ENCODE results near the gene RUNX1.

RUNX1 gene

GRCh38 chr21:34833465-34833864, 215.6 kb downstream of the RUNX1 start:
- H3K4me3 ChIP-seq (ENCODE audit: low read depth, low read length), result no peak overlapping the region
- no peak for DNase-seq (ENCODE audit: low read depth)
- no peak for TF ChIP-seq POLR2A (IDR thresholded peaks at IDR 0.05; ENCODE audit: extremely low read depth, insufficient read length)

DNA sequence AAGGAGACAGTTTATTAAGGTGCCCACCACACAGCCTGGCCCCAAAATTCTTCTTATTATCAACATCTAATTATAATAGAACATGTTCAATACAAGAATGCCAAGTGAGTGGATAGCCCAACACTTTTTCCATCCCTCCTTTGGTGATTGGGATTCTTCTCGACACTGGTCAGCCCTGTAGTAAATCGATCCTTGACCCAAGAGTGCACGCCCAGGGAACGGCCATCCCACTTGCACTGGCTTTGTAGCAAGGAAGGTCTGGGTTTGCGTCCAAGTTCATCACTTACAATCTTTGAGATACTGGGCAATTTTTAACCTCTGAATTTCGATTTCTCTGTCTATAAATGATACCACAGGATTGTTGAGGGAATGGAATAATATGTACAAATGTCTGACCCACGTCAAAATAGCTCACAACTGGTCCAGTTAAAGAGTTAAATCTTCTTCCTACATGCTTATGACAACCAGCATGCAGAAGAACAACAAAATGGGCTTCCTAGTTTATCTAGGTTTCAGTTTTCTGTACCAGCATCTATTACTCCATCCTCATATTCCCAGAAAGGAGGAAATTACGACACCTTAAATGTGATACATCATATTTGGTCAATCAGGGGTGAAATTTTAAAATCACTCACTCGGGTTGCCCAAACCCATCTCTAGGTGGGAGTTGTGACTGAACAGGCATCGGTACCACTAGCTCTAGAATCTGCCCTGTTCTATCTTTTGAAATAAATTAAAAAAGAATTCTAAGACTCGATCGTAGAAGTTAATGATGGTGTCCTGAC, 218.5 kb downstream of the RUNX1 start:
- TF ChIP-seq CTCF (IDR thresholded peaks at IDR 0.05; ENCODE audit: low read depth, low read length) (no peak), POLR2A (IDR thresholded peaks at IDR 0.05; ENCODE audit: extremely low read depth, insufficient read length) (no peak), MYC (IDR thresholded peaks at IDR 0.05; ENCODE audit: low read depth, low read length) (no peak), MAX (IDR thresholded peaks at IDR 0.05; ENCODE audit: low read depth, low read length) (no peak)
- no peak overlapping the region for H3K4me3 ChIP-seq (ENCODE audit: low read depth, low read length)
- no peak for DNase-seq (ENCODE audit: low read depth)

- H3K4me3 ChIP-seq (ENCODE audit: low read depth, low read length), result no peak overlapping the region
Observed at GRCh38 chr21:34827445-34828235, 221.5 kb downstream of the RUNX1 start.

GRCh38 chr21:34826836-34827235, 222.3 kb downstream of the RUNX1 start:
- TF ChIP-seq POLR2A (IDR thresholded peaks at IDR 0.05; ENCODE audit: extremely low read depth, insufficient read length) (no peak), CTCF (IDR thresholded peaks at IDR 0.05; ENCODE audit: low read depth, low read length) (no peak), MYC (IDR thresholded peaks at IDR 0.05; ENCODE audit: low read depth, low read length) (no peak), MAX (IDR thresholded peaks at IDR 0.05; ENCODE audit: low read depth, low read length) (no peak)

More at GRCh38 chr21:34827445-34828235, 221.5 kb downstream of the RUNX1 start:
- no peak for DNase-seq (ENCODE audit: low read depth)
- TF ChIP-seq MYC (IDR thresholded peaks at IDR 0.05; ENCODE audit: low read depth, low read length) (no peak), CTCF (IDR thresholded peaks at IDR 0.05; ENCODE audit: low read depth, low read length) (no peak), POLR2A (IDR thresholded peaks at IDR 0.05; ENCODE audit: extremely low read depth, insufficient read length) (no peak), MAX (IDR thresholded peaks at IDR 0.05; ENCODE audit: low read depth, low read length) (no peak)

DNA sequence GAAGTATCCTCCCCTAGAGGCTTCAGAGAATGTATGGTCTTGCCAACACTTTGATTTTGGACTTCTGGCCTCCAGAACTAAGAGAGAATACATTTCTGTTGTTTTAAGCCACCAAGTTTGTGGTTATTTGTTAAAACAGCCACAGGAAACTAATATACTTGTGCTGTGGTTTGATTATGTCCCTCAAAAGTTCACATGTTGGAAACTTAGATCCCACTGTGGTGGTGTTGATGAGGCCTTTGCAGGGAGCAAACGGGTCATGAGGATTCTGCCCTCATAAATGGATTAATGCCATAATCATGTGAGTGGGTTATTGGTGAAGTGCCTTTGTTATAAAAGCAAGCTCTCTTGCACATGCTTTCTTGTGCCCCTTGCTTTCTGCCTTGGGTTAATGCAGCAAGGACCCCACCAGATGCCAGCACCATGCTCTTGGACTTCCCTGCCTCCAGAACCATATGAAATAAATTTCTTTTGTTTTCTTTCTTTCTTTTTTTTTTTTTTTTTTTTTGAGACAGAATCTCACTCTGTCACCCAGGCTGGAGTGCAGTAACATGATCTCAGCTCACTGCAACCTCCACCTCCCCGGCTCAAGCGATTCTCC, 223.1 kb downstream of the RUNX1 start:
- H3K4me3 ChIP-seq (ENCODE audit: low read depth, low read length), result no peak overlapping the region
- DNase-seq (ENCODE audit: low read depth), result no peak
- TF ChIP-seq MYC (IDR thresholded peaks at IDR 0.05; ENCODE audit: low read depth, low read length), result no peak
- TF ChIP-seq CTCF (IDR thresholded peaks at IDR 0.05; ENCODE audit: low read depth, low read length), result no peak
- TF ChIP-seq MAX (IDR thresholded peaks at IDR 0.05; ENCODE audit: low read depth, low read length), result no peak
- no peak for TF ChIP-seq POLR2A (IDR thresholded peaks at IDR 0.05; ENCODE audit: extremely low read depth, insufficient read length)

More at GRCh38 chr21:34826836-34827235, 222.3 kb downstream of the RUNX1 start:
- DNase-seq (ENCODE audit: low read depth), result peak; percentile 46
- H3K4me3 ChIP-seq (ENCODE audit: low read depth, low read length), result no peak overlapping the region

- DNase-seq (ENCODE audit: low read depth), result no peak
- H3K4me3 ChIP-seq (ENCODE audit: low read depth, low read length), result no peak overlapping the region
- TF ChIP-seq MYC (IDR thresholded peaks at IDR 0.05; ENCODE audit: low read depth, low read length) (no peak), MAX (IDR thresholded peaks at IDR 0.05; ENCODE audit: low read depth, low read length) (no peak)
Observed at GRCh38 chr21:34825101-34825500, 224.0 kb downstream of the RUNX1 start.
